Activated naive CD8-positive, alpha-beta T cell treated with anti-CD3 and anti-CD28 coated beads, Interleukin-2, amount 50 U/mL, for 16 hours (primary cell): Measurements from ENCODE around the gene C4B.
"Not testable (repeated sequence)": the region's sequence is repeated elsewhere in the genome, so short reads cannot be mapped to it uniquely, and the experiment has no call there.

Source experiments
- DNase-seq: peaks from one replicate; pipeline ENCODE4 v3.0.0-alpha.2; 2020; ENCODE audit warnings: low read depth, low spot score

The C4B gene

DNA sequence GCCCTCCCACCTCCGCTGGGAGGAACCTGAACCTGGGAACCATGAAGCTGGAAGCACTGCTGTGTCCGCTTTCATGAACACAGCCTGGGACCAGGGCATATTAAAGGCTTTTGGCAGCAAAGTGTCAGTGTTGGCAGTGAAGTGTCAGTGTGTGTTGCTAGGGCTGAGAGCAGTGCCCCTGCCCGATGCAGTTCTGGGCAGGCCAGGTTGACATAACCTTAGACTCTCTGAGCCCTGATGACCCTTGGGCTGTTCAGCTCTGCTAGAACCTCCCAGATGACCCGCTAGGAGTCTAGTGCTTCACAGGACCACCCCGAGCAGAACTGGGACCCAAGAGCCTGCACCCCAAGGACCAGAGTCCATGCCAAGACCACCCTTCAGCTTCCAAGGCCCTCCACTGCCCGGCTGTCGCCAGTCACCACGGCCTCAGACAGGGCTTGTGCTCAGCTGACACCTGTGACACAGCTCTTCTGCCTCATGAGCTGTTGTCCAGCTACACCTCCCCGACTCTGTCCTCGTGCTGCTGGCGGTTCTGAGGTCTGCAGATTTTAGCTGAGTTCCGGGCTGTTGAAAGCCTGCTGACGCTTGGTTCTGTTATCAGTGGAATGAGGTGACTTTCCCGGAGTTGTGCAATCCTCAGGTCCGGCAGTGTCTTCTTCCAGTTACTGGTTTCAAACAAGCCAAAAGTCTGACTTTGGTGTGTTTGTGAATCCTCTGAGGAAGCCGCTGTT lies 20.9 kb downstream of the C4B start:
- DNase-seq = not testable (repeated sequence)

DNA sequence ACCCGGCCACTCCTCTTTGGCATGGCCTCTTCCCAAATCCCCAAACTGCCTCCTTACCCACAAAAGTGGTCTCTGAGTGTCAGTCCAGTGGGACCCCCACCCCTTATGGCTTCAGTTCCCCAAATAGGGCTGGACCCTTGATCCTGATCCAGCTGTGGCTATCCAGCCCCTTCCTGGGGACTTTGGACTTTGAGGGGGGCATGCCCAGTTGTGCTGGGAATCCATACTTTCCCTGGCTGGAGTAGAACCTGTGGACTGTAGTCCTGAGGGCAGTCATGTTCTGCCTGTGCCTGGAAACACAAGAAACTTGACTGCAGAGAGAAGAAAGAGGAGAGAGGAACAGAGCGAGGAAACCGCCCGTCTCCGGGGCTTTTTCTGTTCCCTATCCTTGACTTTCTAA lies 22.5 kb downstream of the C4B start:
- DNase-seq = not testable (repeated sequence)

DNA sequence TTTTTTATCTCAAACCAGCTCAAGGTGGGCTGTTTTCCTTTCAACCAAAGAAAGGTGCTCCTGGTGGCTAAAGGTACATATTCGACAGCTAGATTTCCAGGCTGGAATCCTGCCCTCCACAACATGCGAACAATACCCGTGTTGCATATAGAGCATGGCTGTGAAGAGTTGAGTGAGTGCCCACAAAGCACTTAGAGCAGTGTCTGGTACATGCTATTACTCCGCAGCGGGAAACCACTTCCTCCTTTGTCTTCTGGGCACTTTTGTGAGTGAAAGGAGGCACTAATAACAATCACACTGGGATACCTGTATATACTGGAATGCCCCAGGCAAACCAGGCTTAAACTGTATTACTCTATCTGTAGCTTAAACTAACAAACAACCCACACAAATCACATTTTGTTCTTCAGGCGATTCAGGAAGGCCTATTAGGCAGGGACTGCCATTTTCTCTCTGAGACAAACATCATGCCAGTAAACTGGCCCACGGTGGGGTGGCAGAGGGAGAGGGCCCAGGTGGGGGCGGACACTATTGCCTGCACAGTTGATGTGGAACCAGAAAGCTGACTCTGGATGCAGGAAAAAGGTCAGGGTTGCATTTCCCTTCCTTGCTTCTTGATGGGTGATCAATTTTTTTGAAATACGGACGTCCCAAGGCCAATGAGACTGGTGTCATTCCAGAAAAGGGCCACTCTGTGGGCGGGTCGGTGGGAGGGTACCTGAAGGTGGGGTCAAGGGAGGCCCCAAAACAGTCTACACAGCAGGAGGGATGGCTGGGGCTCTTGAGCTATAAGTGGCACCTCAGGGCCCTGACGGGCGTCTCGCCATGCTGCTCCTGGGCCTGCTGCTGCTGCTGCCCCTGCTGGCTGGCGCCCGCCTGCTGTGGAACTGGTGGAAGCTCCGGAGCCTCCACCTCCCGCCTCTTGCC lies 23.3 kb downstream of the C4B start, which contains the start of gene CYP21A2:
Gene CYP21A2, plus strand, starts transcription at position 818 of the 927 bp plus-strand sequence. Its CDS starts 8 bp downstream, at position 826.
- DNase-seq = not testable (repeated sequence)

- not testable (repeated sequence) for DNase-seq
Measured at GRCh38 chr6:32038878-32039277, 24.3 kb downstream of the C4B start.

- not testable (repeated sequence) for DNase-seq
Measured at GRCh38 chr6:32039321-32040274, 25.0 kb downstream of the C4B start.

- DNase-seq = not testable (repeated sequence)
Measured at GRCh38 chr6:32040299-32041049, 25.9 kb downstream of the C4B start.

- not testable (repeated sequence) for DNase-seq
Measured at GRCh38 chr6:32041050-32041321, 26.4 kb downstream of the C4B start.

- not testable (repeated sequence) for DNase-seq
Measured at GRCh38 chr6:32041385-32041784, 26.8 kb downstream of the C4B start.

DNA sequence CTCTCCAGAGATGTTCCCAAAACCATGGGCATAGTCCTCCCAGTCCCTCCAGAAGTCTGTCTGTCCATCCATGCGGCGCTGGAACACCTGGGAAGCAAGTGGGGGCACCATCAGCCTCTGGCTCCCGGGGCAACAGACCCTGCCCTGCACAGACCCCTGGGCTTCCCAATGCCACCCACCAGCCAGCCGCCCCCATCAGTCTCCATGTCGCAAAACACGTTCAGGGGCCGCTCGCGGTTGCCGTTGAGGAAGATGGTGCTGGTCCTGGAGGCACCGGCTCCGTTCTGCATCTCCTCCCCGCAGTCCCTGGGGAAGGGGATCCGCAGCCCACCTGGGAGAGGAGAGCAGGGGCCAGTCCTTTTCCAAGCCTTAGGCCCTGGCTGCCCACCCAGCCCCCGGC lies 27.7 kb downstream of the C4B start:
- not testable (repeated sequence) for DNase-seq

DNA sequence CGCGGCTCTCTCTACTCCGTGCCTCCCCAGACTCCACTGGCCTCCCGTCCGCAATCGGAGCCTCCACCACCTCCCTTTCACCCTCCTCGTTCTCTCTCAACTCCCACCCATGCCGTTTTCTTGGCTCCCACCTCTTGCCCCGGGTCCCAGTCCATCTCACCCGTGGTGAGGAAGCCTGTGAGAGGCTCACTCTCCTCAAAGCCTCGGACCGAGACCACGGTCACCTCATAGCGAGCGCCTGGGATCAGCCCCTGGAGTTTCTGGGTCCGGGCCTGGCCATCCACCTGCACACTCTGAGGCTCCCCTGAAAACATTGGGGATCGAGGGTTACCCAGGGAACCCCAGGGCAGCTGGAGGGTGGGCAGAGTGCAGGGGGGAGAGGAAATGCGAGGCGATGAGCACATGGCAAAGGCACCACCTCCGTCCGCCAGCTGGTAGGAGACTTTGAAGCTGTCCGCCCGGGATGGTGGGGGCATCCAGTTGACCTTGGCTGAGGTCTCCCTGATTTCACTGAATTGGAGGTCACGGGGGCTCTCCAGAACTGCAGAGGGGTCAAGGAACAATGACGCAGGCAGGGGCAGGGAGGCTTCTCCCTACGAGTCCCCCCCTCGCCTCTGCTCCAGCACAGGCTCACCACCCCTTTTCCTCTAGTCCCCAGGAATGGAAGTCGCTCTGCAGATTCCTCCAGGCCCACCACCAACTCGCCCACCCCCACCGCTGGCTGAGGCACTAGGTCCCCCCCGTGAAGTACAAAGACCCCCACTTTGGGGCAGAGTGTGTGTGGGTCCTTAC lies 29.2 kb downstream of the C4B start:
- DNase-seq = not testable (repeated sequence)

GRCh38 chr6:32044916-32045315 lies 30.3 kb downstream of the C4B start:
- not testable (repeated sequence) for DNase-seq

DNA sequence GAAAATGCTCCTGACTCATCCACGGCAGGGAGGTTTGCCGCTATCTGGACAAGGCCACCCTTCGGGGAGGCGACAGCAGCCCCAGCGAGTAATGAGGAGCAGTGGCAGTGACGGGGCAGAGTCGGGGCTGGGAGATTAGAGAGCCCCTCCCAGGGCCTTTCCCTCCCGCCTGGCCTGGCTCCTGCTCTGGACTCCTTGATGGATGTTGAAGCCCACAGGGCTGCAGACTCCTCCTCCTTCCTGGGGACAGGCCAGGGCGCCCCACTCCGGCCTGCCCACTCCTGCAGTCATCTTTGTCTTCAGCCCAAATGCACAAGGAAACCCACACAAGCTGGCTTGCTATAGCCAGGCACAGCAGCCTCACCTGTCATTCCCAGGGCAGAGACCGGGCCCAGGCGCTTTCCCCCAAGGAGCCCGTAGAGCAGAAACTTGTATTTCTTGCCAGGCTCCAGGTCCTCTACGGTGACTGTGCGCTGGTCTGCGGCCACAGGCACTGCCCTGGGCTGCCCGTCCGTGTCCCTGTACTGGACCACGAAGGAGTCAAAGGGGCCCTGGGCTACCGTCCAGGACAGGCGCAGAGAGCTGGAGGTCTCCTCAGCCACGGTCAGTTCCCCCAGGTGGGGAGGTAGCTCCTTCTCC lies 31.3 kb downstream of the C4B start:
- no peak for DNase-seq

DNA sequence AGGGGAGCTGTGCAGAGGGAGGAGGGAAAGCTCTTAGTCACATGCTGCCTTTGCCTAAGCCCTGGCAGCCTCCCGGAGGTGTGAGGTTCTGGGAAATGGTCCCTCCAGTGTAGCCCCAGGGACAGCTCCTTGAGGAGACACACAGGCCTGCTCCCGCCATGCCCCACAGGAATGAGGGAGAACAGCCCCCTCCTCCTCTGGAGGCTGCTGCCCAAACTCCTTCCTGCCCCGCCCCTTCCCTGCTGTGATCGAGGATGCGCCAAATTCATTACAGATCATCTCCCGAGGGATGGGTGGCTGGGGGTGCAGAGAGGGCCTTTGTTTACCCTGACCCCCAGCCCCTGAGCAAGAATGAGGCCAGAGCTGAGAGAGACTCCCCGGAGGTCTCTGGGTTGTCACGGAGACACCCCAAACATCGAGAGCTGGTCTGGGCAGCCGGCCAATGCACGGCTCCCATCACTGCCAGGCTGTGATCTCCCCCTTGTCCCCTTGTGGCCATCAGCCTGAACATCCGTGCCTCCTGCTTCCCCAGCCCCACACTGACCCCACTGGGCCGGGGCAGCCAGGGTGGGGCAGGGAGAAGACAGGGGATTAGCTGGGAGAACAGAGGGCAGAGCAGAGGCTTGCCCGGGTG lies 32.0 kb downstream of the C4B start:
- no peak for DNase-seq

GRCh38 chr6:32047084-32047478 lies 32.5 kb downstream of the C4B start:
- no peak for DNase-seq

DNA sequence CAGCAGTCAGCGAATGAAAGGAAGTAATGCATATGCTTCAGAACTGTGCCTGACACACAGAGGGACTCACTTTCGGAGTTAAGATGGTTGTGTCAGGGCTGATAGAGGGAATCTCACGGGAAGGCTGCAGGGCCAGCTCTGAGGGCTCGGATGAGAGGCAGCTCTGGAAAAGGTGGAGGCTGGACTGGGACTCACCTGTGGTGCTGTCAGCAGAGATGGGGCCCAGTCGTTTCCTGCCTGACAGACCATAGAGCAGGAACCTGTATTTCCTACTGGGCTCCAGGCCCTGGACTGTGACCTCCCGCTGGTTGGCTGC lies 32.9 kb downstream of the C4B start:
- no peak for DNase-seq

DNA sequence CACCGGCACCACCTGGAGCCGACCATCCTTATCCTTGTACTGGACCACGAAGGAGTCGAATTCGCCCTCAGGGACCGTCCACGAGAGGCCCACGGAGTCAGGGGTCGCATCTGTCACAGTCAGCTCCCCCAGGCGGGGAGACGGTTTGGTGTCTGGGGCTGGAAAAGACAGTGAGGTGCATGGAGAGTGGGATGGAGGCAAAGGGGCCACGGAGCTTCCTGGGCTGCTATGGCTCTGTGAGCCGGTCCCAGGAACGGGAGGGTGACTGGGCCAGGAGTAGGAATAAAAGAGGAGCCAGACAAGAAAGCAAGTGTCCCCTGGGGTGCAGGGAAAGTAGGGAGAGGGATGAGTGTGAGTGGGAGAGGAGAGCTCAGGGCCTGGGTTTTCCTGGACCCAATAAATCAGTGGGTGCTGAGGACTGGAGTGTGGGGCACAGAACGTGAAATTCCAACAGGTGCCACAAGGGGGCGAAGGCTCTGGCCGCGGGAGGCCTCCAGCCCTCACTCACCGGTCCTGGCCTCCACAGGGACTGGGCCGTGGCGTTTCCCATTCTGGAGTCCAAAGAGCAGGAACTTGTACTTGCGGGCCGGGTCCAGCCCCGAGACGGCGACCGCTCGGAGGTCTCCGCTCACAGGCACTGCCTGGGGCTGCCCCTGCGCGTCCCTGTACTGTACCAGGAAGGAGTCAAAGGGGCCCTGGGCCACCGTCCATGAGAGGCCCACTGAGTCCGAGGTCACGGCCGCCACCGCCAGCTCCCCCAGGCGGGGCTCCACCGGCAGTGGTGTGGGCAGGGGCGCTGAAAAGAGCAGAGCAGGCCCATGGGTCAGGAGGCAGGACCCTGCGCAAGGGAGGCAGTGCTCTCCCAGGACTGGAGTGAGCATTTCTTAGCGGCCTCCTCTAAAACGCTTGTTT lies 33.5 kb downstream of the C4B start:
- peak; percentile 39 for DNase-seq

- not testable (repeated sequence) for DNase-seq
Measured at GRCh38 chr6:32049149-32049548, 34.6 kb downstream of the C4B start.

GRCh38 chr6:32049736-32050135 lies 35.1 kb downstream of the C4B start:
- DNase-seq = not testable (repeated sequence)
